Memory B cell (primary cell): ENCODE results near the gene STARD13.

ENCODE experiments used
- ATAC-seq: fragments of 150-1000 bp; cut with Tn5 transposase; 2 replicates; pipeline ENCODE4 v1.10.0; 2021; ENCODE audit warnings: low read depth, mild to moderate bottlenecking, moderate library complexity
- DNase-seq, 2 donors: peaks; one replicate each; pipeline ENCODE4 v3.0.0; 2022; ENCODE audit warnings: low spot score in 2 of 2
- H3K27ac Mint-ChIP-seq: one replicate; pipeline ENCODE4 v1.8.0; 2022; ENCODE audit warnings: mild to moderate bottlenecking, moderate library complexity, mixed read lengths
- H3K27me3 Mint-ChIP-seq: one replicate; pipeline ENCODE4 v1.8.0; 2022; ENCODE audit warnings: mixed read lengths
- H3K36me3 Mint-ChIP-seq: one replicate; pipeline ENCODE4 v1.8.0; 2022; ENCODE audit warnings: mild to moderate bottlenecking, mixed read lengths
- H3K4me1 Mint-ChIP-seq: one replicate; pipeline ENCODE4 v1.8.0; 2022; ENCODE audit warnings: mixed read lengths
- H3K4me3 Mint-ChIP-seq: one replicate; pipeline ENCODE4 v1.8.0; 2022; ENCODE audit warnings: mild to moderate bottlenecking, moderate library complexity, mixed read lengths
- H3K9me3 Mint-ChIP-seq: one replicate; pipeline ENCODE4 v1.8.0; 2022; ENCODE audit warnings: mixed read lengths

STARD13 gene

DNA sequence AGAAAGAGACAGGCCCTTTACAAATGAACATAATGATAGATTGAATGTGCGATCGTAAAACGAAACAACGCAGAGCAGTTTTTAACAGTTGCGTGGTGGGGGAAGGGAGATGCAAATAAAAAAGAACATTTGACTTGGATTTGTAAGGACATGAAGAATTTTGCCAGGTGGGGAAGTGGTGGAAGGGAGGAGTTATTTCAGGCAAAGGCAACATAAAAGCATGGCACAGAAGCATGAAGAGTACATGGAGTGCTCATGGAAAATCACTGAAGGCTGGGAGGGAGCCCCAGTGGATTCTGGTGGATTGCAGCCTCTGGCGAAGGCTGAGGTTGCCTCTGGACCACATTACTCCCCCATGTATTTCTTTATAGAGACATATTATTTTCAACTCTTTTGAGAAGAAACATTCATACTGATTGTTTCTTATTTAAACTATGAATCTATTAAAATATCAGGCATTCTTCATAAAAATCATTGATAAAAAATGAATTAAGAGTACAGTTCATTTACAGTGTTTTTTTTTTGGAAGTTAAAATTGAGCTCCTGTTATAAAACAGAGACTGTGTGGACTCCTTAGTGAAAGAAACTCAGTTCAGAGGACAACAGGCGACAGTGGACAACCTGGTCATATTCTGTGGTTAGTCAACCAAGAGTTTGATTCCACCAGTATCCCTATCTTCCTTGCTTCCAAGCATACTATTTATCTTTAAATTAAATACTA lies 57.5 kb downstream of the STARD13 start:
- DNase-seq (no peak), ATAC-seq (no peak)
- peaks cover 2% of the 10 kb centered on the region for H3K36me3 Mint-ChIP-seq
- H3K27me3 Mint-ChIP-seq: peaks cover 8% of the 10 kb centered on the region
- H3K27ac Mint-ChIP-seq: no peak overlapping the region
- no peaks in the 10 kb centered on the region for H3K4me1 Mint-ChIP-seq
- H3K9me3 Mint-ChIP-seq: peaks cover 4% of the 10 kb centered on the region
- H3K4me3 Mint-ChIP-seq: no peak overlapping the region

DNA sequence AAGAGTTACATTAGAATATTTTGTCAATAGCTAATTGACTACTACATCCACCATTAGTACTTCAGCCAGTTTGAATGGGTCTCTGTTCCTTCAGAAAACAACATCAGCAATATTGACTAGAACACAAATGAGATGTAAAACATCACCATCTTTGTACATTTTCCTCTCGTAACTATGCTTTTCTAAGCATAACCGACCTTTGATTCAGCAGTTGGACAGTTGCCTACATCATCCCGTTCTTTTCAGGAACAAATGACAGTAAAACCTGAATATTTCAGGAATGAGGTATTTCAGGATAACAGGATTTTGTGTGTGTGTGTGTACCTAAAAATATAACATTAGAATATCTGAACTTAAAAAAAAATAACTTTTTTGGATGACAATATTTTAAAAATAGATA lies 60.9 kb downstream of the STARD13 start:
- Mint-ChIP-seq H3K4me3 (no peak overlapping the region), H3K4me1 (no peaks in the 10 kb centered on the region), H3K36me3 (no peaks in the 10 kb centered on the region), H3K9me3 (no peaks in the 10 kb centered on the region), H3K27ac (no peak overlapping the region), H3K27me3 (peaks cover 5% of the 10 kb centered on the region)
- ATAC-seq: no peak
- DNase-seq: no peak

- Mint-ChIP-seq H3K36me3 (no peaks in the 10 kb centered on the region), H3K4me3 (no peak overlapping the region), H3K27me3 (peaks cover 5% of the 10 kb centered on the region), H3K4me1 (no peaks in the 10 kb centered on the region), H3K27ac (no peak overlapping the region), H3K9me3 (no peaks in the 10 kb centered on the region)
- DNase-seq (no peak), ATAC-seq (no peak)
Observed at GRCh38 chr13:33224191-33224590, 61.4 kb downstream of the STARD13 start.

GRCh38 chr13:33219926-33220325 lies 65.6 kb downstream of the STARD13 start:
- no peak for DNase-seq
- Mint-ChIP-seq H3K27me3 (no peaks in the 10 kb centered on the region), H3K4me1 (no peaks in the 10 kb centered on the region), H3K36me3 (no peaks in the 10 kb centered on the region), H3K27ac (no peak overlapping the region), H3K9me3 (no peaks in the 10 kb centered on the region), H3K4me3 (no peak overlapping the region)
- ATAC-seq: no peak

GRCh38 chr13:33218426-33218825 lies 67.1 kb downstream of the STARD13 start:
- Mint-ChIP-seq H3K27ac (no peak overlapping the region), H3K27me3 (no peaks in the 10 kb centered on the region), H3K4me3 (no peak overlapping the region), H3K36me3 (no peaks in the 10 kb centered on the region), H3K9me3 (no peaks in the 10 kb centered on the region), H3K4me1 (no peaks in the 10 kb centered on the region)
- ATAC-seq (no peak), DNase-seq (no peak)

- H3K4me3 Mint-ChIP-seq: no peak overlapping the region
- H3K27ac Mint-ChIP-seq: no peak overlapping the region
- H3K4me1 Mint-ChIP-seq: no peaks in the 10 kb centered on the region
- H3K36me3 Mint-ChIP-seq: no peaks in the 10 kb centered on the region
- no peak for DNase-seq
- peaks cover 2% of the 10 kb centered on the region for H3K27me3 Mint-ChIP-seq
- ATAC-seq: no peak
- H3K9me3 Mint-ChIP-seq: no peaks in the 10 kb centered on the region
Observed at GRCh38 chr13:33218020-33218419, 67.5 kb downstream of the STARD13 start.

GRCh38 chr13:33217256-33217655 lies 68.3 kb downstream of the STARD13 start:
- no peaks in the 10 kb centered on the region for H3K4me1 Mint-ChIP-seq
- no peak overlapping the region for H3K4me3 Mint-ChIP-seq
- DNase-seq: no peak
- no peaks in the 10 kb centered on the region for H3K36me3 Mint-ChIP-seq
- no peak for ATAC-seq
- peaks cover 2% of the 10 kb centered on the region for H3K27me3 Mint-ChIP-seq
- H3K9me3 Mint-ChIP-seq: no peaks in the 10 kb centered on the region
- no peak overlapping the region for H3K27ac Mint-ChIP-seq

DNA sequence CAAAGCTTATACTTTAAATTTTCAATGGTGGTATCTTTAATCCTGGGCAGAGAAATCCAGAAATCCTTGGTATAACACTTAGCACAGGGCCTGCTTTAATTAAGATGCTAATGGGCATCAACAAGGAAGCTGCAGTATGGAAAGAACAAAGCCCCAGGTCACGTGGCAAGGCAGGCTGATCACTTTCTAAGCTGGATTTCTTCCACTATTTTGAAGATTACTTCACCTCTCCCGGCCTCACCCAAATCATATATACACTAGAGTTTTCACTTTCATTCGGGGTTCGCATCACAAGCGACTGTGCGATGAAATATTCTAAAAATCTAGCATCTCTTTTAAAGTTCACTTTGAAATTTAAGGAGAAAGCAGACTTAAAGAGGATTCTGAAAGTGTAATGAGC lies 71.8 kb downstream of the STARD13 start:
- no peak for DNase-seq
- no peaks in the 10 kb centered on the region for H3K4me1 Mint-ChIP-seq
- no peak for ATAC-seq
- peaks cover 4% of the 10 kb centered on the region for H3K27me3 Mint-ChIP-seq
- H3K36me3 Mint-ChIP-seq: no peaks in the 10 kb centered on the region
- H3K9me3 Mint-ChIP-seq: no peaks in the 10 kb centered on the region
- no peak overlapping the region for H3K27ac Mint-ChIP-seq
- no peak overlapping the region for H3K4me3 Mint-ChIP-seq

GRCh38 chr13:33213024-33213768 lies 72.4 kb downstream of the STARD13 start:
- no peaks in the 10 kb centered on the region for H3K4me1 Mint-ChIP-seq
- H3K4me3 Mint-ChIP-seq: no peak overlapping the region
- DNase-seq: no peak
- peaks cover 7% of the 10 kb centered on the region for H3K27me3 Mint-ChIP-seq
- no peaks in the 10 kb centered on the region for H3K36me3 Mint-ChIP-seq
- ATAC-seq: no peak
- H3K27ac Mint-ChIP-seq: no peak overlapping the region
- H3K9me3 Mint-ChIP-seq: no peaks in the 10 kb centered on the region

DNA sequence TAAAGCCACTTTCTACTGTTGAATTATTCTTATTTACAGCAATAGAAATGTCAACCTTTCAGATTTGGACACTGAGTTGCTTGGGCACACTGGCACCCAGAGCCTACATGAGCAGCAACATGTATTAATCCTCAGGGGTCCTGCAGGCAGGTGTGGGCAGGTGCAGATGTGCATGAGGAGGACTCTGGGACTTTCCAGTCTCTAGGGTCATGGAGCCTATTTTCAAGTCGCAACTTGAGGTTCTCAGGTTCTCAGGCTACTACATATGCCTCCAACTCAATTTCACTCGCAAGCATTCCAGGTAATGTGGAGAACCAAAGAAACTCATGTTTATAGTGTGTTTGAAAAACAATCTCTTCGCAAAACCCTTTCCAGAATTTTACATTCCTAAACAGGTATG lies 73.2 kb downstream of the STARD13 start:
- H3K27me3 Mint-ChIP-seq: peaks cover 10% of the 10 kb centered on the region
- no peaks in the 10 kb centered on the region for H3K36me3 Mint-ChIP-seq
- H3K4me3 Mint-ChIP-seq: no peak overlapping the region
- no peak overlapping the region for H3K27ac Mint-ChIP-seq
- no peaks in the 10 kb centered on the region for H3K4me1 Mint-ChIP-seq
- ATAC-seq (no peak), DNase-seq (no peak)
- H3K9me3 Mint-ChIP-seq: no peaks in the 10 kb centered on the region

GRCh38 chr13:33210090-33210489 lies 75.5 kb downstream of the STARD13 start:
- Mint-ChIP-seq H3K27me3 (peaks cover 14% of the 10 kb centered on the region), H3K4me3 (no peak overlapping the region), H3K27ac (no peak overlapping the region), H3K9me3 (no peaks in the 10 kb centered on the region), H3K36me3 (no peaks in the 10 kb centered on the region), H3K4me1 (peaks cover 2% of the 10 kb centered on the region)
- no peak for DNase-seq
- ATAC-seq: no peak

DNA sequence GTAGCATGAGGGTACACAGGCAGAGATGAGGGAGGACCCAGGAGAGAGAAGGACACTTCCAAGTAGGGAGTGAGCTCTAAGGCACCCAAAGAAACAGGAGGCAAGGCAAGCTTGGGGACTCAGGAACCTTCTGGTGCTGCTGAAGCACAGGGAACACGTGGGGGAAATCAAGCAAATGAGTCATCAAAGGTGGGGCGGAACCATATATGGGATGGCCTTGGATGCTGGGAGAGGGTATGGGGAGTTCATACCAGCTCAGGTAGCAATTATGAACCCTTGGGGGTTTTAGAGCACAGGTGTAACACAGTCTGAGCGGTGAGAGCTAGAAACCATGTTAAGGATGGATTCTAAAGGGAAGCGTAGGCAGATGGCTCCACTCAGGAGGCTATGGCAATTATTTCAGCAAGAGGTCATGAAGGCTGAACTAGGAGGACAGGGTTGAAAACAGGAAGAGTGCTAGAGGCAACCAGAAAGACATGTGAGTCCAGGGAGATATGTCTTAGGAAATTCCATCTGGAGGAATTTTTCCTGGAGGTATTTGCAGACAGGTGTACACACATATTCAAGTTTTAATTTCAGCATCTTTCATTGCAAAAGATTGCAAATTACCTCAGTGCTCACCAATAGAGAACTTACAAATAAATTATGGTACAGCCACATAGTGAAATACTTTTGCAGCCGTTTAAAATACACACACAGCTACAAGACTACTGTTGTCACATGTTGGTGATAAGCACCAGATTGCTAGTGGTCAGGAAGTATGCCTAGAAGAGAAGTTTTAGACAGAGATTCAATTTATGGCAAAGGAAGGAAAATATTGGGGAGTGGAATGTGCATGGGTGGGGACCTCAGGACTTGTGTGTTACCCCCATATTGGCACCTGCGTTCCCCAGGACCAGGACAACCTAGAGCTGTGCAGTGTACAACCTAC lies 77.0 kb downstream of the STARD13 start:
- no peak overlapping the region for H3K27ac Mint-ChIP-seq
- no peak for DNase-seq
- no peaks in the 10 kb centered on the region for H3K36me3 Mint-ChIP-seq
- ATAC-seq: no peak
- H3K4me1 Mint-ChIP-seq: peaks cover 4% of the 10 kb centered on the region
- H3K4me3 Mint-ChIP-seq: no peak overlapping the region
- H3K27me3 Mint-ChIP-seq: peaks cover 16% of the 10 kb centered on the region
- H3K9me3 Mint-ChIP-seq: no peaks in the 10 kb centered on the region

GRCh38 chr13:33207615-33207961 lies 78.0 kb downstream of the STARD13 start:
- H3K27ac Mint-ChIP-seq: no peak overlapping the region

DNA sequence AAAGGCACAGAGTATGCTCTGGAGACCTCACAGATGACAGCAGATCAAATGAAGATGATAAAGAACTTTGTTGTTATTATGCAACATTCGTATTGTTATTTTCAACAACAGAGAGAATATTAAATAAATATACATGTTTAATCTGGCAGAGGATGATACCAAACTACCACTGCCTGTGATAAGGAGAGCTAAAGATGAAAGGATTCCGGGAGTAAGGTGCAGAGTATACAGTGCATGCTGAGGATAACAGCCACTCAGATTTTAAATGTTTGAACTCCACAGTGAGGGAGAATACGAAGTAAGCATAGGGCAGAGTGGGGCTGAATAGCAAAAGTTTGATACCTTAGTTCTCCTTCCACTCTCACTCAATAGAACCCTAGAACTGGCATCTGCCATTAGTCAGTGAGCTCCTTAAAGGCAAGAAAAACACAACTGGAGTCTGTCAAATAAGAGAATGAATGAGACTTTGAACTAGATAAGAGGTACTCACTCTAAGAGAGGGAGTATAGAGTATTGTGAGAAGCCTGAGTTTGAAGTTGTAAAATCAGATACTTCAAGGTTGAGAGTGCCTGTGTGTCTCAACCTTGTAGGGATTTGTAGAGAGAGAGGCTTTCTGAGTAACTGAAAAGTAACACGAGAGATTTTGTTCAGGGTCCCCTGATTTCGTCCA lies 78.5 kb downstream of the STARD13 start:
- Mint-ChIP-seq H3K27ac (no peak overlapping the region), H3K9me3 (peaks cover 1% of the 10 kb centered on the region), H3K36me3 (no peaks in the 10 kb centered on the region), H3K4me1 (peaks cover 10% of the 10 kb centered on the region), H3K27me3 (peaks cover 20% of the 10 kb centered on the region), H3K4me3 (no peak overlapping the region)
- DNase-seq (no peak), ATAC-seq (no peak)

More at GRCh38 chr13:33207615-33207961, 78.0 kb downstream of the STARD13 start:
- H3K27me3 Mint-ChIP-seq: peaks cover 16% of the 10 kb centered on the region
- ATAC-seq (no peak), DNase-seq (no peak)
- no peak overlapping the region for H3K4me3 Mint-ChIP-seq
- no peaks in the 10 kb centered on the region for H3K36me3 Mint-ChIP-seq
- H3K9me3 Mint-ChIP-seq: no peaks in the 10 kb centered on the region
- H3K4me1 Mint-ChIP-seq: peaks cover 6% of the 10 kb centered on the region
